ENCODE data around the gene ATRAID. TPM values are rescaled to one million over a fixed set of nuclear protein-coding genes. Genes with fewer than 3 reads are reported as not detected.
A peak's percentile ranks its signal among the peaks of the same experiment; 100 is the strongest.

ATRAID gene
- total and polyA plus RNA-seq, 3 experiments from 2014 or later = 101 to 296 (median 106) TPM

DNA sequence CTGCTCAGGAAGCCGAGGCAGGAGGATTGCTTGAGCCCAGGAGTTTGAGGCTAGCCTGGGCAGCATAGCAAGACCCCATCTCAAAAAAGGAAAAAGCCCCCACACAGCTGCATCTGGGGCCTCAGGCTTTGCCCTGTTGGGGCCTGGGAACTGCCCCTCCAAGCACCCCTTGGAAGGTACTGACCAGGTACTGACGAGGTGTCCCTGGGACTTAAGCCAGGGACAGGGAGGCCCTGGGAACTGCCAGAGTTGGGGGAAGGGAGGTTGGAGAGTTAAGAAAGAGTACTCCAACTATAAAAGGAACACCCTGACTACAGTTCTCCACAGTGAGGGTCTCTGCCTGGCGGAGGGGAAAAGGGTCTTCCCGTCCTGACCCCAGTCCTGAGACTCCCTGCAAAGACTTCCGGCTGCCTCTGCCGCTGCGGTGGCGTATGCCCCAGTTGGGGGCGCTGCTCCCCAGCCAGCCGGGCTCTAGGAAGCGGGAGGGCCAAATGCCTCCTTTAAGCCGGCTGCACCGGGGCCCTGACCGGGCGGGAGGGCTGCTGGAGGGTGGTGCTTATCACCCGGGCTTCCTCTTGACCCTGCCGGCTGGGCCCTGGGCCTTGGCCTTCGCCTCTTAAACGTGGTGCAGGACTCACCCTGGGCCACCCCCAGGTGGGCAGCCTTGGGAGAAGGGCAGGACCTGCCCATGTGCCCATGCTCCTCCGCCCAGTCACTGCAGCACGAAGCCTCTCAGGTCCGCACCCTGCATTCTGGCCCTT lies 38.2 kb downstream of the ATRAID start:
- no peaks in the 10 kb centered on the region for H3K4me1 Mint-ChIP-seq
- no peak overlapping the region for H3K4me3 Mint-ChIP-seq
- Histone ChIP-seq H3K36me3 (ENCODE audit: insufficient read depth, low read length) (no peaks in the 10 kb centered on the region), H3K27ac (ENCODE audit: low read depth, low read length) (no peak overlapping the region), H3K9me3 (ENCODE audit: low read length) (no peaks in the 10 kb centered on the region), H3K4me1 (ENCODE audit: insufficient read depth, low read length) (no peaks in the 10 kb centered on the region), H3K4me3 (ENCODE audit: low read length) (no peak overlapping the region), H3K27me3 (ENCODE audit: insufficient read depth, low read length, poor library complexity, severe bottlenecking) (peaks cover 7% of the 10 kb centered on the region)
- ChIA-PET CTCF (interaction anchor here (0.7 to 1.6 kb wide), 5 partner anchors 8 to 288 kb away, joined by 3 to 9 read pairs (median 3); no protein-coding TSS in a partner anchor), POLR2A (no interaction called here)
- no peaks in the 10 kb centered on the region for H3K36me3 Mint-ChIP-seq
- no peak overlapping the region for H3K27ac Mint-ChIP-seq
- peak; percentile 19 to 61 (median 29) for DNase-seq
- no peaks in the 10 kb centered on the region for H3K9me3 Mint-ChIP-seq
- H3K27me3 Mint-ChIP-seq = peaks cover 7 to 24% of the 10 kb centered on the region in 2 donors

DNA sequence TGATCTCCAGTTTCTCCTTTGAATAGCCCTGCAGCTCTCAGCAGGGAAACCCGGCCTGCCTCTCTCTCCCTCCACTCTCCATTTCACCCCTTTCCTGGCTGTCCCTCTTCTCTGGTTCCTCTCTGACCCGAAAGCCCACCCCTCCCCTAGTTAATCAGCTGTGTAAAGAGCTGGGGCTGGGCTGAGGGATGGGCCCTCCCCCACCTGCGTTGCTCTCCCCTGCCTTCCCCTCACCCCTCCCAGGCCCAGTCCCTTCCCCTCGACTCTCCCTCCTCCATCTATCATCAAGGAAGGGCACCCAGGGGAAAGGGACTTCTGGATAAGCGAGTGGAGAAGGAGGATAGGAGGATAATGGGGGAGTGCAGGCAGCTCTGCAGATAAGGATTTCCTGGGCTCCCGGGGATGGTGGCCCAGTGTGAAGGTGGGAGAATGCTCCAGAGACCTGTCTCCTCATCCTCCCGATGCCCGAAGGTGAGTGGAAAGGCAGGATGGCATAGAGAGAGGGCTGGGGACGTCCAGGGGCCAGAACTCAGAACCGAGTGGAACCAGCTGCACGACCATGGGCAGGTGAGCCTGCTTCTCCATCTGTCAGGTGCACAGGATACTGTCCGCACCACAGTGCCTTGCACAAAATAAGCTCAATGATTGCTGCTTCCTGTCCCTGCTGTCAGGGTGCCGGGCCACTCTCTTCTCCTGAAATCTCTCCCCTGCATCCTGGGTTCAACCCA lies 39.0 kb downstream of the ATRAID start:
- no peaks in the 10 kb centered on the region for H3K9me3 Mint-ChIP-seq
- peak overlapping the region in 1 of 8 donors; percentile 7 for H3K27ac Mint-ChIP-seq
- H3K4me3 ChIP-seq (ENCODE audit: low read length) = no peak overlapping the region
- H3K27me3 ChIP-seq (ENCODE audit: insufficient read depth, low read length, poor library complexity, severe bottlenecking) = peaks cover 7% of the 10 kb centered on the region
- POLR2A ChIA-PET = interaction anchor here (1.3 kb wide), 1 partner anchor 20 kb away, joined by 3 read pairs; no protein-coding TSS in a partner anchor
- CTCF ChIA-PET = interaction anchor here (1.2 kb wide), 1 partner anchor 29 kb away, joined by 4 read pairs; no protein-coding TSS in a partner anchor
- H3K36me3 ChIP-seq (ENCODE audit: insufficient read depth, low read length) = no peaks in the 10 kb centered on the region
- H3K9me3 ChIP-seq (ENCODE audit: low read length) = no peaks in the 10 kb centered on the region
- H3K4me1 ChIP-seq (ENCODE audit: insufficient read depth, low read length) = no peaks in the 10 kb centered on the region
- no peaks in the 10 kb centered on the region for H3K36me3 Mint-ChIP-seq
- H3K4me1 Mint-ChIP-seq = no peaks in the 10 kb centered on the region
- no peak for DNase-seq
- peaks cover 7 to 30% of the 10 kb centered on the region in 2 donors for H3K27me3 Mint-ChIP-seq
- H3K4me3 Mint-ChIP-seq = no peak overlapping the region
- no peak overlapping the region for H3K27ac ChIP-seq (ENCODE audit: low read depth, low read length)

DNA sequence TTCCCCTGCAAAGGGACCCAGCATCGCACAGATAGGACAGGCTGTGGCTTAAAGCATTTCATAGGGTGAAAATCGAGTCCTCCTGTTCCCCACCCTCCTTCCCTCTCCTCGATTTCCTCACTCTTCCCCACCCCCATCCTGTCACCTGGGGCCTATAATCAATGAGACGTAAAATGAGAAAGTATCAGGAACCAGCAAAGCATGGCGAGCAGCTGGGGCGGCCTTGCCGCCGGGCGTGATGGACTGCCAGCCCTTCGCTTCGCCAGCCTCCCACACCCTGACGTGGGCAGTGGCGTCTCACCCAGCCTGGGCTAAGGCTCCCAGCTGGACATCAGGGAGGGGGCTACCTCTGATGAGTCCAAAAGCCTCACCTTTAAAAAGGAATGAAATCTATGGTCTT lies 39.9 kb downstream of the ATRAID start:
- Mint-ChIP-seq H3K4me3 (no peak overlapping the region), H3K27ac (peak overlapping the region in 1 of 8 donors; percentile 55), H3K27me3 (peaks cover 15 to 39% of the 10 kb centered on the region in 2 donors), H3K36me3 (no peaks in the 10 kb centered on the region), H3K4me1 (no peaks in the 10 kb centered on the region), H3K9me3 (no peaks in the 10 kb centered on the region)
- Histone ChIP-seq H3K9me3 (ENCODE audit: low read length) (no peaks in the 10 kb centered on the region), H3K4me3 (ENCODE audit: low read length) (no peak overlapping the region), H3K36me3 (ENCODE audit: insufficient read depth, low read length) (no peaks in the 10 kb centered on the region), H3K27ac (ENCODE audit: low read depth, low read length) (no peak overlapping the region), H3K4me1 (ENCODE audit: insufficient read depth, low read length) (no peaks in the 10 kb centered on the region), H3K27me3 (ENCODE audit: insufficient read depth, low read length, poor library complexity, severe bottlenecking) (peaks cover 7% of the 10 kb centered on the region)
- ChIA-PET POLR2A (interaction anchor here (1.3 kb wide), 1 partner anchor 21 kb away, joined by 3 read pairs; no protein-coding TSS in a partner anchor), CTCF (interaction anchor here (1.2 kb wide), 1 partner anchor 28 kb away, joined by 4 read pairs; no protein-coding TSS in a partner anchor)
- DNase-seq = no peak

DNA sequence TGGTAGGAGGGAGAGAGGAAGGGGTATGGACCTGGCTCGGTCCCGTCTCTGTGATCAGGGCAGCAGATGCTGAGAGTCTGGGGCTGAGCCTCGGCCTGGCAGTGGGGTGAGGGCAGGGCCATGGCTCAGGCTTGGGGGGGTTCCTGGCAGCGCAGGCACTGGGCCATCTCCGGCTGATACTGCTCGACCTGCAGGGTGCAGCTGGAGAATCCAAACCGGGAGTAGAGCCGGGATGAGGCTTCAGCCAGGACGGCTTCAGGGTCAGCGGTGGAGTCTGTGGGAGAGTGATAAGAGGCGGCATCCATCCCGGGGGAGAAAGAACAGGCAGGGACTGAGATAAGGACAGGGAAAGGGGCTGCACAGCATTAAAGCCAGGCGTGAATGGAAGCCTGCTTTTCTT lies 43.3 kb downstream of the ATRAID start:
- H3K4me1 ChIP-seq (ENCODE audit: insufficient read depth, low read length) = no peaks in the 10 kb centered on the region
- H3K27ac ChIP-seq (ENCODE audit: low read depth, low read length) = no peak overlapping the region
- Mint-ChIP-seq H3K4me3 (no peak overlapping the region), H3K36me3 (no peaks in the 10 kb centered on the region), H3K9me3 (no peaks in the 10 kb centered on the region), H3K4me1 (no peaks in the 10 kb centered on the region), H3K27ac (no peak overlapping the region), H3K27me3 (peaks cover 39 to 68% of the 10 kb centered on the region in 2 donors)
- DNase-seq = no peak
- no peaks in the 10 kb centered on the region for H3K9me3 ChIP-seq (ENCODE audit: low read length)
- POLR2A ChIA-PET = no interaction called here
- CTCF ChIA-PET = no interaction called here
- H3K36me3 ChIP-seq (ENCODE audit: insufficient read depth, low read length) = no peaks in the 10 kb centered on the region
- peaks cover 21% of the 10 kb centered on the region for H3K27me3 ChIP-seq (ENCODE audit: insufficient read depth, low read length, poor library complexity, severe bottlenecking)
- H3K4me3 ChIP-seq (ENCODE audit: low read length) = no peak overlapping the region

DNA sequence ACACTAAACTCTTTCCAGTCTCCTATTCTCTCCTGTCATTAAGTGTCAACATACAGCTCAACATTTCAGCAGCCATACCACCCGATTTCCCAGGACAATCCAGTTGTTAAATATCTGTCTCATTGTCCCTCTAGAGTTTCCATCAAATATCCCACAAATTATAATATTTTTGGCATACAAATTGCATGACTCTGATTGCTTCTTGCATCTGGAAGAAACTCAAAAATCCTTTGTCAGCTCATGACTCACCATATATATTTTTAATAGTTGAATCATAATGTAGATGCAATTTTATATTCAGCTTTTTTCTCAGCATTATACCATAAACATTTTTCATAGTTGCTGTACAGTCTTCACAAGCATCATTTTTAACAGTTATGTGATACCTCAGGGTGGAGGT lies 43.8 kb downstream of the ATRAID start:
- peaks cover 42 to 73% of the 10 kb centered on the region in 2 donors for H3K27me3 Mint-ChIP-seq

DNA sequence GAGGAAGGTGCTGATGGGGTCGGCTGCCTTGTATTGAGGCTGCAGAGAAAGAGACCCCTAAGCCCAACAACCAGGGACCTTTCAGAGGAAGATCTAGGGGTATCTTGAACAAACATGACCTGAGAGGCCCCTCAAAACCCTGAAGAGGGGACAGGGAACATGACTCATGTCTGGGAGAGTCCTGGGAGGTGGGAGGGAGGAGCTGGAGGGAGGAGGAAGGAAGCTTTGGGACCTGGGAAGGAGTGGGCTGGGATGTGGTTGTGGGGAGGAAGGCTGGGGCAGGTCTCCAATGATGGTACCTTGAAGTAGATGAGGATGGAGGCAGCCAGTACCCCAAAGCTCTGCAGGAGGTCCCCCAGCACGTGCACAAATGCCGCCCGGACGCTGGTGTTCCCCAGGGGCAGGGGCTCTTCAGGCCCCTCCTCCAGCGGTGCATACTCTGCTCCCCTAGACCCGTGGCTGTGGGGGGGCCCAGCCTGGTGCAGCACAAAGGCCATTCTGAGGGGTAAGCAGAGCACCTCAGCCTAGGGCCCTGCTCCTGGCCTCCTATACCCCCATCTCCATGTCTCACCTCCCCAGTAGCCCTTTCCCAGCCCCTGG lies 45.1 kb downstream of the ATRAID start:
- ChIA-PET CTCF (interaction anchor here (1.3 kb wide), 1 partner anchor 22 kb away, joined by 5 read pairs; no protein-coding TSS in a partner anchor), POLR2A (no interaction called here)
- DNase-seq = no peak
- no peaks in the 10 kb centered on the region for H3K36me3 Mint-ChIP-seq
- peaks cover 10 to 13% (median 12%) of the 10 kb centered on the region in 3 donors for H3K4me1 Mint-ChIP-seq
- peaks cover 48 to 78% of the 10 kb centered on the region in 2 donors for H3K27me3 Mint-ChIP-seq
- H3K27ac Mint-ChIP-seq = no peak overlapping the region
- Histone ChIP-seq H3K9me3 (ENCODE audit: low read length) (no peaks in the 10 kb centered on the region), H3K27ac (ENCODE audit: low read depth, low read length) (no peak overlapping the region), H3K4me1 (ENCODE audit: insufficient read depth, low read length) (peaks cover 5% of the 10 kb centered on the region), H3K36me3 (ENCODE audit: insufficient read depth, low read length) (no peaks in the 10 kb centered on the region), H3K4me3 (ENCODE audit: low read length) (no peak overlapping the region), H3K27me3 (ENCODE audit: insufficient read depth, low read length, poor library complexity, severe bottlenecking) (peaks cover 31% of the 10 kb centered on the region)
- no peak overlapping the region for H3K4me3 Mint-ChIP-seq
- no peaks in the 10 kb centered on the region for H3K9me3 Mint-ChIP-seq

More for the DNA sequence above, 43.8 kb downstream of the ATRAID start:
- H3K9me3 ChIP-seq (ENCODE audit: low read length) = no peaks in the 10 kb centered on the region
- no peaks in the 10 kb centered on the region for H3K4me1 ChIP-seq (ENCODE audit: insufficient read depth, low read length)
- ChIA-PET CTCF (no interaction called here), POLR2A (no interaction called here)
- no peak for DNase-seq
- H3K27ac ChIP-seq (ENCODE audit: low read depth, low read length) = no peak overlapping the region
- Mint-ChIP-seq H3K36me3 (no peaks in the 10 kb centered on the region), H3K27ac (no peak overlapping the region), H3K4me3 (no peak overlapping the region), H3K9me3 (no peaks in the 10 kb centered on the region), H3K4me1 (peaks cover 0 to under 1% (median 0%) of the 10 kb centered on the region in 3 donors)
- no peaks in the 10 kb centered on the region for H3K36me3 ChIP-seq (ENCODE audit: insufficient read depth, low read length)
- peaks cover 26% of the 10 kb centered on the region for H3K27me3 ChIP-seq (ENCODE audit: insufficient read depth, low read length, poor library complexity, severe bottlenecking)
- no peak overlapping the region for H3K4me3 ChIP-seq (ENCODE audit: low read length)

DNA sequence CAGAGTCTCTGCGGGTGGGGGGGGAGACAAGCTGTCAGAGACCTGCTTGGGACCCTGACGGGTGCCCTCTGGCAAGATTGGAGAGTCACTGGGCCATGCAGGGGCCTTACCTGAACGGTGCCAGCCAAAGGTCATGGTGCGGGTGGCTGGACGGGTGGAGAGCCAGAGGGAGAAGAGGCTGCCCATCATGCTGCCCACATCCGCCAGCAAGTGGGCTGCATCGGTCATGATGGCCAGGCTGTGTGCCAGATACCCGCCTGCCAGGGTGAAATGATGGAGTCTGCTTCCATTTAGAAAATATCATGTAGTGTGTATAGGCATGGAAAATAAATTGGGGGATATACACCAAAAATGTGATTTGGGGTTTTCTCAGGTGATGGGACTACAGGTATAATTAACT lies 46.2 kb downstream of the ATRAID start:
- Mint-ChIP-seq H3K27me3 (peaks cover 48 to 74% of the 10 kb centered on the region in 2 donors), H3K36me3 (no peaks in the 10 kb centered on the region), H3K9me3 (no peaks in the 10 kb centered on the region), H3K4me1 (peaks cover 10 to 14% (median 13%) of the 10 kb centered on the region in 3 donors), H3K27ac (no peak overlapping the region), H3K4me3 (no peak overlapping the region)
- Histone ChIP-seq H3K4me1 (ENCODE audit: insufficient read depth, low read length) (peaks cover 5% of the 10 kb centered on the region), H3K27me3 (ENCODE audit: insufficient read depth, low read length, poor library complexity, severe bottlenecking) (peaks cover 31% of the 10 kb centered on the region), H3K27ac (ENCODE audit: low read depth, low read length) (no peak overlapping the region), H3K4me3 (ENCODE audit: low read length) (no peak overlapping the region), H3K9me3 (ENCODE audit: low read length) (no peaks in the 10 kb centered on the region), H3K36me3 (ENCODE audit: insufficient read depth, low read length) (no peaks in the 10 kb centered on the region)
- ChIA-PET POLR2A (no interaction called here), CTCF (no interaction called here)
- DNase-seq = no peak
